GM21360 (cell line): ENCODE data around the gene TTC39A.

Experiments used
- ATAC-seq: cut with Tn5 transposase; IDR thresholded peaks from one replicate; pipeline ENCODE4 v1.9.1; 2021; ENCODE audit warnings: mild to moderate bottlenecking, moderate library complexity; ENCODE audit not compliant: unreplicated experiment

The TTC39A gene

DNA sequence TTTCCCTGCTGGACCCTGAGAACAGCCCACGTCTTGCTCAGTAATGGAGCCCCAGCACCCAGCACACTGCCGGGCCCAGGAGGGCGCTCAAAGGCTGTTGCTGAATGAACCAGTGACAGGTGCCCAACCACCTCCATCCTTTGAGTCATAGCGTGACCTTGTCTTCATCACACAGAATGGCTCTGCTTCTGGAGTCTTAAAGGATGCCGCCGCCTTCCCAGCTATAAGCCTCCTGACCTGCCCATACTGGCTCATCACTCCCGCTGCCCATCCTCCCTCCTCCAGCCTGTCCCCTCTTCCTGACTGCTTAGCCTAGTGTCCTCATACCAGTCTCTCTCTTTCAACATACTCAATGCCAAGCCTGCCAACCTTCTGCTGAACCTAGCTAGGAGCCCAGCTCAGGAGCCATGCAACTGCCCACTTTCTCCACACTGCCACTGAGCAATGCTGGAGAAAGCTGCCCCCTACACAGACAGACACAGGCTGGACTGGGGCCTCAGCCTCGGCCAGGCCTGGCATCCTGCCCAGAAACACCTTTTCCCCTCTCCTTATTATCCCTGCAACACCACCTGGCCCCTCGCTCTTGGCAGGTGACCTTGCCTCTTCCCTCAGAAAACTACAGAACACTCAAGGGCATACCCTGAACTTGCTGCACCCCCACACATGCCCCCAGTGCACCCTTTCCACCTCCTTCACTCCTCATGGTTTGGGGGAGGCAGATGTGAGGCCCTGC, 14.1 kb downstream of the TTC39A start:
- no peak for ATAC-seq

GRCh38 chr1:51314974-51315373, 15.4 kb downstream of the TTC39A start:
- no peak for ATAC-seq

DNA sequence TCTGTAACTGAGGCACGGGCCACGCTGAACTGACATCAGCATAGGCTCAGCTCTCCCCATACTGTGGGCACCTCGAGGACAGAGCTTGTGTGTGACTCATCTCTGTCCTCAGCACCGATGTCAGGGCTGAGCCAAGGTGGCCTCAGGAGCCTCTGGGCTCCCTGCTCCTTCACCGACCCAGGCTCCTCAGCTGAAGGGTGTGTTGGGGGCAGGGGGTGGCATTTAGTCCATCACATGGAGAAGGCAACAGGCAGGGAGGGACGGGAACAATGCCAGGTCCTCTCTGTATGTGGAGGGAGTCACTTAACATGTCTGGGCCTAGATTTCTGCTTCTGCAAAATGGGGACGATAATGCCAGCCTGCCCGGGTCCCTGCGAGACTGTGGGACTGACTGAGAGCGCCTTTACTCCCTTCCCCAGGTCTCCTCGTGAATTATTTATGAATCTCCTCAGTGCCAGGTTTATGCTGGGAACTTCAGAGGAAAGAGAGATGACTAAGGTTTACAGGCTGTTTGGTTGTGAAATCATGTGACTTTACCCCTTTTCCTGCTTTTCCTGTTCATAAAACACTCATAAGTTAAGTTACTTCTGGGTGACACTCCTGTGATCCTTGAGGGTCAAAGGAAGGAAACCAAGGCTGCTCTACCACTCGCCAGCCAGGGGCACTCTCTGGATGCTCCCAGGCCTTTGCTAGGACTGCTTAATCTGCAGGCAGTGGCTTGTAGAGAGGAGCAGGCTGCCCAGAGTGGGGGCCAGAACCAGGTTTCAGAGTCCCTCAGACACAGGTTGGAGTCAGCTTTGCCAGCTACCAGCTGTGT, 16.2 kb downstream of the TTC39A start:
- ATAC-seq = no peak

GRCh38 chr1:51313268-51313852, 17.0 kb downstream of the TTC39A start:
- no peak for ATAC-seq

DNA sequence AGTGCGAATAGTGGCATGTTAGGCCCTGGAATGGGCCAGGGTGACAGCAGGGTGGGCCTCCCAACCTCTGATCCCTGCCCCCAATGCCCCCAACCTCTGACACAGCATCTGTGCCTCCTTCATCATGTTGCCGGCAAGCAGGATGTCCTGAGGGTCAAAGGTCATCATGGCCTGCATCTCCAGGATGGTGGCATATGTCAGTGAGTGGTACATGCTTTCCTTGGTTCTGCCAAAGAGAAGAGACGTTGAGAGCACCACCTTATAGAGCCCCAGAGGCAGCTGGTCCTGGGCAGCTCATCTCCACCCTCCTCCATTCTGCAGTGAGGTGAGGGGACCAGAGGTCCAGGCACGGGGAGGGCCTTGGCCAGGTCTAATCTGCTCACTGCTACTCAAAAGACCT, 17.6 kb downstream of the TTC39A start:
- ATAC-seq = no peak

DNA sequence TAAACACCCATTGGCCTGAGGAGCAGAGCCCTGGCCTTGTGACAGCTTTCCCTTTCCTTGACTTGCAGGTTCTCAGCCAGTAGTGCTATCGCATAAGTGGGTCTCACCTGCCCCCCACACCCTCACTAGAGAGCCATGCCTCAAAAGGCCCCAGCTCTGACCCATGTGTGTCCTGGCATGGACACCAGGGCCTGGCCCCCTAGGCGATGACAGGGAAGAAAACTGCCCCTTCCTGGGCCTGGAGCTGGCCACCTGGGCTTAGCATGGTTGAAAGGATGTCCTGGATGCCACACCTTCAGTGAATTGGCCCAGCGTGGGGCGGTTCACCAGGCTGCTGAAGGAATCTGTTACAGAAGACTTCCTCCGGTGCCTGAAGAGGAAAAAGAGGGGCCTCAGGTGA, 18.5 kb downstream of the TTC39A start:
- no peak for ATAC-seq

- ATAC-seq = no peak
Measured at GRCh38 chr1:51310871-51311613, 19.3 kb downstream of the TTC39A start.

GRCh38 chr1:51309291-51309690, 21.1 kb downstream of the TTC39A start:
- ATAC-seq = no peak

DNA sequence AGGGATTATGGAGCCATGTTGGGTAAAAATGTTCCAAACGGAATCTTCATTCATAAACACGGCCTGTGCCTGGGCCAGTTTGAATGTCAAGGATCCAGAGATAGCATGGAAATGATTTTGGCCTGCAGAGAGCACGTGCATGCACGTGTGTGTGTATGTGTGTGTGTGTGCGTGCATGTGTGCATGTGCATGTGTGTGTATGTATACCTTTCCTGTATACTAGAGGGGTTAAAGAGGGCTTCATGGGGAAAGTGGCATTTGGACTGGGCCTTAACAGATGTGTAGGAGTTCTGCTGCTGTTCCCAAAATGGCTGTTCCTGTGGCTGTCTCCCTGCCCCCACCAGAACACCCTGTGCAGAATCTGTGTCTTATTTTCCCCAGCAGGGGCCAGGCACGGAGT, 21.7 kb downstream of the TTC39A start:
- ATAC-seq = no peak

- ATAC-seq = no peak
Measured at GRCh38 chr1:51306950-51307349, 23.4 kb downstream of the TTC39A start.

DNA sequence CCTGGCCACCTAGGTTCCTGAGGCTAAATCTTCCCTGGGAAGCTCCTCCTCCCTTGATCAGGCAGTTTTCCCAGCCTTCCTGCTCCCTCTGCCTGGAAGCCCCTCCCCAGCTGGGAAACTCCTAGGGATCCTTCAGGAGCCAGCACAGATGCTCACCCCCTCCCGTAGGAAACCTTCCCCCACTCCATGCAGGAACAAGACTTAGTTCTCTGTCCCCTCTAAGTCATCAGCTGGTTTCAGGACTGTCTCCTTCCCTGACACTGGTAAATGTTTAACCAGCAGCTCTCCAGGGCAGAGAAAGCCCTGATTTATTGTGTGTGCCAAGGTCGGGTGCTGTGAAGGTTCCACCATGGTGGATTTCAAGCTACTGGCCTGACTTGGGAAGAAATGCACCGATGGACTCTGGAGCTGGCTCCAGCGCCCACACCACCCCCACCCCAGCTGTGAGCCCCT, 25.0 kb downstream of the TTC39A start:
- no peak for ATAC-seq

DNA sequence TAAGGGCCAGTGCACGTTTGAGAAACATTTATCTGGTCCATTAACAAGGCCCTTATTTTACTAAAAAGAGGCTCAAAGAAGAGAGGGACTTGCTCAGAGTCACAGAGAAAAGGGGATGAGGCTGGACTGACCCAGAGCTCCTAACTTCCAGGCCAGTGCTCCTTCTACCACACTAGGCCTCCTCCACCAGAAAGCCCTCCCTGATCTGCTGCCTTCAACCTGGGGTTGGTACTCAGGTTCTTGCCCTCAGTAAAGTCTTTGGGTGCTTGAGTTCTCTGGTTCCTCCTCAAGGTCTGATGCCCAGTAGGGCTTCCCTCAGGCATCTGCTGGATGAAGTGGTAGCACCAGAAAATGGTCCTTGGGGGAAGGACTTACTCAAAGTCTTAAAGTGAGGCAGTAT, 26.0 kb downstream of the TTC39A start:
- ATAC-seq = no peak

DNA sequence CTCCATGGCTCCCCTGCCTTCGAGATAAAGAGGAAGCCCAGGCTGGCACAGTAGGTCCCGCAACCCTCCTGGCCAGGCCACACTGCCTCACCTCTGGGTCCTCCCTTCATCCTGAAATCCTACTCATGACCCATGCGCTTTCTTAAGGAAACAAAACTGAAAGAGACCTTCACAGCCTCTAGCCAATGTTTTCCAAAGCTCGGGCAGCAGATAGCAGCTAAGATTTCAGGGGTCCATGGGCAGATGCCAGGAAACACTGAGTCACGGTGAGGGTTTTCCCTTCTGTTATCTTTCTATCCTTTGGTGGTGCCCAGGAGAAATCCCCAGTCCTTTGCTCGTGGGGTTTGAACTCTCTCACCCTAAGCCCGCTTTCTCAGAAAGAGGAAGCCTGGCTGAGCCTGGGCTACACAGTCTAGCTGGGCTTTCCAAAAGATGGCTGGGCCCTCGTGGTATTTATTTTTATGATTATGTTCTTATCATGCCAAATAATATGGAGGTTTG, 26.6 kb downstream of the TTC39A start:
- no peak for ATAC-seq

- no peak for ATAC-seq
Measured at GRCh38 chr1:51303315-51303714, 27.0 kb downstream of the TTC39A start.

- no peak for ATAC-seq
Measured at GRCh38 chr1:51302746-51303145, 27.6 kb downstream of the TTC39A start.

- ATAC-seq = no peak
Measured at GRCh38 chr1:51302270-51302669, 28.1 kb downstream of the TTC39A start.

DNA sequence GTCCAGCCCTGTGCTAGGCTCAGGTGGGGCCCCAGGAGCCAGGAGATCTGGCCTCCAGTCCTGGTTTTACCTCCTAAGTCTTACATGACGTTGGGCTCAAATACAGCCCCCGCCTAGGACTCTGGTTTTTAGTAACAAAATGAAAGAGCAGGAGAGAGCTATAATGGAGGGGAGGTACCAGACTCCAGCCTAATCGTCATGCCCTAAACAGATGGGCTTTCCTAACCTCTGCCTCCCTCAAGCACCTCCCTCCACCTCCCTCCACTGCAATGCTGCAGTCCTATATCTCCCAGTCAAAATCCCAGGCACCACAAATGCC, 28.6 kb downstream of the TTC39A start:
- ATAC-seq = no peak

- no peak for ATAC-seq
Measured at GRCh38 chr1:51301152-51301843, 29.1 kb downstream of the TTC39A start.

DNA sequence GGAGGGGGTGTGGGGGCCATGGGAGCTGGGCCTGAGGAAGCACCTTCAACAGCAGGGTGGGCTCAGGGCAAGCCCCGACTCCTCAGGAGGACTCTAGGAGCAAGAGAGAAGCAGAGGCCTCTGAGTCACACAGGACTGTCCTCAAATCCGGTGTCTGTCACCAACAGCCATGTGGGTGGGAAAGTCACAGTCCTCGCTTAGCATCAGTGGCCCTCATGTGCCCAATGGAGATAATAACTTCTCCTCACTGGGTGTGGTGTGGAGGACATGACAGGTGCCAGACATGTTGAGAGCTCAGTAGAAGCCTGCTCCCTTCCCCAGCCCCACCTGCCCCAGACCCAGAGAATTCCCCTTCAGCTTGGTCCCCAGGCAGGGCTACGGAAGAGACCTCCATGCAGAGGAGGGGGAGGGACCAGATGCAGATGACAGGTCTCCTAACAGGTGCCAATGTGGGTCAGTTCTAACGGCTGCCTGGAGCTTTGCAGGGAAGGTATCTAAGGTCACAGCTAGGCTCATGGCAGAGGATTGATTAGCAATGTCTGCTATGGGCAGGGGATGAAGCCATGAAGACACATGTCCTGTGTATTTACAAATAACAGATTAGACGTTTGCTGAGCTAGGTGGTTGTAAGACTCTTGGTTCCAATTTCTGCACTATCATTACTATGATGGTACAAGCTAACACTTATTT, 30.2 kb downstream of the TTC39A start:
- ATAC-seq = no peak
